Measurements from ENCODE around the gene RFX1.

DNA sequence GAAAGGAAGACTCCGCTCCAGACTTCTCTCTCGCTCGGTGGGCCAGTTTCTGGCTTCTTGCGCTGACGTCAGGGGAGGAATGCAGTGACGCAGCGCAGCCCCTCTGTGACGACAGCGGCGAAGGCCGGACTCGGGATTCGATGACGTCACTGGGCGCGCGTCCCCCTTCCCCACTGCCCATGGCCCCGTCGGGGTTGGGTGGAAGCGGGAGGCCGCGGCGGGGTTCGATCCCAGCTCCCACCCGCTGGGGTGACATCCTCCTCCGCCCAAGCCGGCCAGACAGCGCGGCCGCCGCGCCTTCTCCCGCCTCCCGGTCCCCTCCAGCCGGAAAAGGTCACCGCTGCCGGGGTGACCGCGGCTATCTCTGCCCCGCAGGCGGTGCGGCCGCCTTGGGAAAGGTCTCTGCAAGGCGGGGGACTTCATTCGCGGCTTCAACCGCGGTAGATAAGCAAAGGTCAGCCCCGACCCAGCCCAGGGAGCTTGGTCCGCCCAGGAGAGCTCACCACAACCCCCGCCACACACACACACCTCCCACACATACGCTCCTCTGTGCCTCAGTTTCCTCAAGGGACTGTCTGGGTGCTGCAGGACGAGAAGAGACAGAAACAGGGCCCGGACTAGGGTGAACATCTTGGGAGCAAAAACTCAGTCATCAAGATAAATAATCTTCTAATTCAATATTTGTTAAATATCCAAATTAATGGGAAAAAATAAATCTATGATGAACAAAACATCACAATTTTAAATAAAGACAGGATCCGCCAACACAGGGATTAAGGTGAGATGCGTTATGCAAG is 844 bp upstream of the RFX1 start:
- TF ChIP-seq, protein P1, sequence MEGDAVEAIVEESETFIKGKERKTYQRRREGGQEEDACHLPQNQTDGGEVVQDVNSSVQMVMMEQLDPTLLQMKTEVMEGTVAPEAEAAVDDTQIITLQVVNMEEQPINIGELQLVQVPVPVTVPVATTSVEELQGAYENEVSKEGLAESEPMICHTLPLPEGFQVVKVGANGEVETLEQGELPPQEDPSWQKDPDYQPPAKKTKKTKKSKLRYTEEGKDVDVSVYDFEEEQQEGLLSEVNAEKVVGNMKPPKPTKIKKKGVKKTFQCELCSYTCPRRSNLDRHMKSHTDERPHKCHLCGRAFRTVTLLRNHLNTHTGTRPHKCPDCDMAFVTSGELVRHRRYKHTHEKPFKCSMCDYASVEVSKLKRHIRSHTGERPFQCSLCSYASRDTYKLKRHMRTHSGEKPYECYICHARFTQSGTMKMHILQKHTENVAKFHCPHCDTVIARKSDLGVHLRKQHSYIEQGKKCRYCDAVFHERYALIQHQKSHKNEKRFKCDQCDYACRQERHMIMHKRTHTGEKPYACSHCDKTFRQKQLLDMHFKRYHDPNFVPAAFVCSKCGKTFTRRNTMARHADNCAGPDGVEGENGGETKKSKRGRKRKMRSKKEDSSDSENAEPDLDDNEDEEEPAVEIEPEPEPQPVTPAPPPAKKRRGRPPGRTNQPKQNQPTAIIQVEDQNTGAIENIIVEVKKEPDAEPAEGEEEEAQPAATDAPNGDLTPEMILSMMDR (IDR thresholded peaks at IDR 0.05) = no peak
- no peak for TF ChIP-seq POLR2A (IDR thresholded peaks at IDR 0.05)
